GM21786 (cell line): ENCODE data around the gene NPAS3.

Source experiments
- ATAC-seq: cut with Tn5 transposase; IDR thresholded peaks from one replicate; pipeline ENCODE4 v1.9.1; 2021; ENCODE audit not compliant: unreplicated experiment

The NPAS3 gene

DNA sequence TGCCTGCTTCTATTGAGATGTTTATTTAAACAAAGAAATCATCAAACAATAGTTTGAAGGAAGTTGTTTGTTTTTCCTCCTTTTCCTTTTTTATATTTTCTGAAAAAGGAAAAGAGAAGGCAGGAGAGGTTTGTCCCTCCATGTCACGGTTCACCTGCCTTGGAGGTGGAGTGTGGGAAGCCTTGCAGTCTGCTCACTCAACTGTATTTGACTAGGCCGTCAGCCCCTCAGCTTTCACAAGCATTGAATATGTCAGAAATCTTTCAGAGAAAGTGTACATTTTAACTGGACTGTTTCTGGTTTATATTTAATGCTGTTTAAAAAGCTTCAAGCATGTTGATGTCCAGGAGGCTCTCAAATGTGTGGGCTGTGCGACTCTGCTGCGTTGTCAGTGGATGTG, 370.4 kb downstream of the NPAS3 start:
- no peak for ATAC-seq

DNA sequence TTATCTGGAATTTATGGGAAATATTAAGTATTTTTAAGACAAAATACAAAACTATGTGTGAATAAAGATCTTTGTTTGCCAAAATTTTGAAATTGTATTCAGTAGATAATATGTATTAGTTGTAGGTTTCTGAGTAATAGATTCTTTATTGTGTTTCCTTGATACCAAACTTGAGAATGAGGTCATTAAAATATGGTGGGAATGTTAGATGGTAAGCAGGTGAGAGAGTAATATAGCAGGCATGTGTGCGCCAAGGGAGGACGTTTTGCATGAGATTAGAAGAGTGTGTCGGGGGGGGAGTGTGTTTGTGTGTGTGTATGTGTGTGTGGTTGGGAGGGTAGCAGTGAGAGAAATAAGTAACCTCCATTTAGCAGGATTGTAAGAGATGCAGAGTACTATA, 376.5 kb downstream of the NPAS3 start:
- ATAC-seq, result no peak

DNA sequence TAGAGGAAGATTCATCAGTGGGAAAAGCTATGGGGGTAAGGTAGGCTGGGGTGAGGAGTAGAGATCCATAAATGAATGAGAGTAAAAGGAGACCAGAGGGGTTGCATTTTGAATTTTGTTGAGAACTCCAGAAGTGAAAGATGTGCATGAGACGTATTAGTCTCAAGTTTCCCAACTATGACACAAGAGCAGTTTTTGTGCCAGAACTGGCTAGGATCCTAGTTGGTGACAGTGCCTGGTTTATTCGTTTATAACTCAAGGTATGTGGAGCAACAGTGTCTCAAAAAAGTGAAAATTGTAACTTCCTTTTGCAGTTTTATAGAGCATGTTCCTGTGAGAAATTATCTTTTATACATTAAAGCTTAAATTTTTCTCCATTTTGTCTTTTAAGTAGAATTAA, 377.0 kb downstream of the NPAS3 start:
- no peak for ATAC-seq

DNA sequence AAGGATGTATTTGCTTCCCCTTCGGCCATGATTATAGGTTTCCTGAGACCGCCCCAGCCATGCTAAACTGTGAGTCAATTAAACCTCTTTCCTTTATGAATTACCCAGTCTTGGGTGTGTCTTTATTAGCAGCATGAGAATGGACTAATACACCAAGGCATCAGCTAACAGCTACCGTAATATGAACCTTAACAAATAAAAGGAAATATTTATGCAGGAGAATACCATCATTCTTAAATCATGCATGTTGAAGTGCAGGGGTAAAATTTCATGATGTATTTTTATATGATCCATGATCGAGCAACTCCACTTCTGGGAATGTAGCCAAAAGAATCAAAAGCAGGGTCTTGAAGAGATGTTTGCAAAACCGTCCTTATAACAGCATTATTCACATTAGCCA, 379.0 kb downstream of the NPAS3 start:
- ATAC-seq, result no peak

DNA sequence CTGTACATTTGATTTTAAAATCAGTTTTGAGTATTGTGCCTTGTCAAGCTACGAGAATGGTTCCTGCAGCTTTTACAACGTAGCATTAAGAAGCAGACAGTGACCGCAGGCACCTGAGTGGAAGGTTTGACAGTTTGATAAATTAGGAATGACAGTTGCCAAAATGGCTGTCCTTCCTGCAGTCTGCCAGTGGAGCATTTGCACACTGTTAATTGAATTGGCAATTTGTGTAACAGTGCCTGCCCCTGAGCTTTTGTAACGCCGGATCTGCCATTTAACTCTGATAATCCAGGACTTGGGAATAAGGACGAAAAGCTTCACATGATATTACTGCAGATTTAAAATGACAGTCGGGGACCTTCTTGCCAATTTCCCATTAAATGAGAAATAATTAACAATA, 385.3 kb downstream of the NPAS3 start:
- ATAC-seq, result no peak

DNA sequence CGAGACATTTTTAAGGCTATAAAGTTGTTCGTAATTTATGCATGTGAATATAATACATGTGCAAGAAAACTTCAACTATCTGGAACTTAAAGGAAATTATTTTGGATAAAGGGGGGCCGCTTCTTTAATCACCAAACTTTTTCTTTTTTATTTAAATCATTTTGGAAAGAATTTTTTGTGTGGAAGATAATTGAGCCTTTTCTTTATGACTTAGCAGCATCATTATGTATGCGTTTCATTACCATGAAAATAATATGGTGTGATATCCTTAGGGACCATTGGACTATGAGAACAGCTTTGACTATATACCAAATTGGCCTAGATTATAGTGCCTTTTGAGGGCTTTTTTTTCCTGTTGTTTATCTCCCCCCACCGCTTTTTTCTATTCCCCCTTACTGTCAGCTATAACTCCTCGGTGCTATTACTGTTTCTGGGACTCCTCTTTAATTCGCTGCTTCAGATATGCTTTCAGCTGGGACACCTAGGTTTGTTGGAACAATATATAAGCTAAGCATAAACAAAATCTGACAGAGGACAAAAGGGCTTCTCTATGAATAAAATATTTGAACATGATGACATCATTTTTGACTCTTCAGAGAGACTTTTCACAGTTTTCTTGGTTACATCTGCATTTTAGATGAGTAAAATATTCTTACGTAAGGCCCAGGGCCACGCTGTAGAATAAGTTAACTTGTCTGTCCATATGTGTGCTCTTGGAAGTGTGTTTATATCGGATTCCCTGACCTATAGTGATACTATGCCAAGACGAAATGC, 392.7 kb downstream of the NPAS3 start:
- ATAC-seq, result no peak

DNA sequence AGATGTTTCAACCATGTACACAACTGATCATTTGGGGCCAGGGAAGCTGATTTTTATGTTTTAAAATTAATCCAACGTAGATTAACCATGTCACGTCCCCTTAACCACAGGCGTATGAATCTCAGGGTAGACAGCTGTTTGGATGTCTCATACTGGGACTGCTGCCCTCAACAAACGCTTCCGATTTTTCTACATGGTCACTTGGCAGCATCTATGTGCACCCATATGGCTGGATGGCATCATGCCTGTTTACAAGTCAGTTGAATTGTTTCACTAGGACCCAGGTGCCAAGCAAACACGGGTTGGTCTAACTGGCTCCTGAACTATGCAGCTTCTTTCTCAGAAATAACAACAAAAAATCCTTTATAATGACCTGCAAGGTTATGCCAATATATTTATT, 393.8 kb downstream of the NPAS3 start:
- ATAC-seq, result no peak

DNA sequence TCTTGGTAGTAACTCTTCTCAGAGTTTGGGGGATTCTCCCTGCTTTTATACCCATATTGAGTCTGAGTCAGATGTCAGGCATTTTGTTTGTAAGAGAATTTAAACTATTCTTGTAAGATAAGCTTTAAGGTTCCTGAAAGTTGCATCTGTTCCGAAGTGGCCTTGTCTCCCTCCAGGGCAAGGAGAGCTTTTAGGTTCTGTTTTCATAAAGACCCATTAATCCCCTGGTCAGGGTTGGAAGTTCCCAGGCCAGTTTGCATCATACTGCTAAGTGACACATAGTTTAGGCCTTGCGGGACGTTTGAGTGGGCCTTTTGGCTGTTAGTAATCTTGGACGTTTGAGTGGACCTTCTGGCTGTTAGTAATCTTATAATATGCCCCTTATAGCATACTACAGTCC, 396.7 kb downstream of the NPAS3 start:
- no peak for ATAC-seq

DNA sequence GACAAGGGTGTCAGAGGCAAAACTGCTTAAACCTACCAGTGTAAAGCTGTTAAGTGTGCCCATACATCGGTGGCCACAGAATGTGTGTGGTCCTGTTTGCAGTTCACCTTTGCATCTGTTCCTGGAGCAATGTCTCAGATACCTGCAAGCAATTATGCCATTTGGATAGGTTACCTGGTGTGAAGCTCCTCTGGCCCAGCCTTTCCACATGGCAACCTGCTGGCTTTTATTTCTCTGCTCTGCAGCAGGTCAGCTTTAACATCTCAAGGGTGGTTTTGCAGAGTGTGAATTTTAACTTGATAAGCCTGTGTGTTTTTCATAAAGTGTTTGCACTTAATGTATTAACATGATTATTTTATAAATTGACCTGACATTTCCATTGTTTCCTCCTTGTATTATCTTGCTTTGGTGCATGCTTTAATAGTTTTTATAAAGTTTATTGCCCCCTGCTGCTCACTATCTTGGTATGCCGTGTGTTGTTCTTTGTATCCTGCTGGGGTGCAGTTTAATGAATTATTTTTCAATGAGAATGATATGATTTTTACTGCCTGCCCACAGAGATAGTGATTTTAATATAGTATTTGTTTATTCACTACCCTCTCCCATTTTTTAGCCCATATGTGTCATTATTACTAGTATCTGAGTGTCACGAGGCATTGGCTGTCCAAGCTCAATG, 403.8 kb downstream of the NPAS3 start:
- ATAC-seq, result no peak

DNA sequence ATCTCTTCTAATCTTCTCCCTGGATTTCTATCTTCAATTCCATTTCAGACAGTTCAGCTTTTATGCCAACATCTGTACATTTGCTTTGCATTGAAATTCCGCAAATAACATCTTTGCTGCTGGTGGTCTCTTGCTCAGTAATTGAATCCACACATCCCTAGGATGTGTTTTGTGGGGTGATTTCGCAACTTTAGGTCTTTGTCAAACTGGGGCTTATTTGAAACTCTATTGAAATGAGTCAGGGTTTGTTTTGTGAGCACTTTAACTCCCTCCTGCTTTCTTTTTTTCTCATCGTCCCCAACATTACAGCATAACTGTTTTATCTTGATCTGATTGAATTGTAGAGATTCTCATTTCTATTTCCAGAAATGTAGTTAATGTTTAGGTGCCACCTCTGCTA, 404.3 kb downstream of the NPAS3 start:
- no peak for ATAC-seq

DNA sequence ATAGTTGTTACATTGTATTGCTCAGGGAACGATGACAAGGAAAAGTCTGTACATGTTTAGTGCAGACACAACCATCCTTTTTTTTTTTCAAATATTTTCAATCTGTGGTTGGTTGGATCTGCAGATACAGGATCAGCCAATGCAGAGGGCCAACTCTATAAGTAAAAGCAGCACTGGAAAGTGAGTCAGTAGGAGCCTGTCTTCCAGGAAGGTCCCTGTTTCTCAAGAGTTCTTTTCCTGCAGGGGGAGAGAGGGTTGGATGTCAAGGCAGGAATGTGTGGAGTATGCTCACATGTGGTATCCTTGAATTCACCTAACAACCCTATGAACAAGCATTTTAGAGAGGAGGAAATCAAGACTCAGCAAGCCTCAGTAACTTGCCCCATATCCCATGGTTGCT, 409.1 kb downstream of the NPAS3 start:
- no peak for ATAC-seq

DNA sequence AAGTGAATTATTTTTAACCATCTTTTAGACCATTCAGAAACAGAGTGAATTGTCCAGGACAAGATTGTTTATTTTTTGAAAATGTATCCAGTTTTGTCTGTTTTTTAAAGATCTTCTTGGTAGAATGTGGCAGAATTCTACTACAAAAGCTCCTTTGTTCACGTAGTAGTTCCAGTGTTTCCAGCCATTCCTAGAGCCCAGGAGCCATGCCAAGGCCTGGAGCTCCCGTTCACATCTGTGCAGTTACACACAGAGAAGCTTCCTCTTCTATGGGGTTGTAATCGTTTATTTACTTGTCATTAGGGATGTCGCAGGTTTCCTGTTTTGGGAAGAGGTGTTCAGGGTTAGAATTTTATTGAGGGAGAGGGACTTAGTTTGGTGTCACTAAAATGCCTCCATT, 409.8 kb downstream of the NPAS3 start:
- ATAC-seq, result no peak

DNA sequence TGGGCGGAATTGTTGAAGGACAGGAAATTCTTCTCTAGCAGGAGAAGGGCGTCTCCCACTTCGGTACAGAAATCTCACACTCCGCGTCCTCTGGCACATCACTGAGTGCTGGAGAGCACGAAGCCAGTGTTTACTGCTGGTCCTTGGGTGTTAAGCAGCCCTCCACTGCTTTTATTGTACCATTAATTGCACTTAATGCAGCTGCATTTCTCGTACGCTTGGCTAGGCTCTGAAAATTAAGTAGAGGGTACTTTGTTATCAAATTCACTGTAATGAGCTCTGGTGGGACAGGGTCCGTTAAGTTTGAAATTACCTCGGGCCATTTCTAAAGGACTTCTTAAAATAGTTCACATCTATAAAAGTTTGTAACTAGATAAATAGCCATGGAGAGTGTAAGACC, 411.2 kb downstream of the NPAS3 start:
- no peak for ATAC-seq

DNA sequence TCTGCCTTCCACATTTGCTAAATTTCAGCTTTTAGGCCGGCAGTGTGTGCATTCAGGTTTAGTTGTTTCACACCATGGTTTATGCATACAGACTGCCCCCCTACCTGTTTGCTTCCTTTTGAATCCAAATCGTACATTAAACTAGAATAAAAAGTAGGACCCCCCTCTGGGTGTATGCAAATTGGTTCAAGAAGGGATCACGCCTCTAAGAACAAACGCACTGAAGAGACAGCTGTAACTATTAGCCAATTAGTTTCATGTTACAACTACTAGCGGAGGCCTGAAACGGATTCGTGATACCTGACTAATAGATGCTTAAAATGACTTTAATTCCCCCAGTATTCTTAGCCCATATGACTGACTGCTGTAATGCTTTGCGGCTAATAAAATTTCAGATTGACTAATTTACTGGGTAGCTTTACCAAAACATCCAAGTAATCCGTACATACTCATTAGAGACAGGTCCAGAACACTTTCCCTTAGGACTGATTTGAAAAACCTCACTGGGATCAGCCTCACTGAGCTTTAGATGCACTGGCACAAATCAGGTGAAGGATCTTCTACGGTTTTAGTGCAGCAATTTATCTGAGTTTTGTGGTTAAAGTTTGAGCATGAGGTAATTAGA, 411.8 kb downstream of the NPAS3 start:
- ATAC-seq, result no peak

DNA sequence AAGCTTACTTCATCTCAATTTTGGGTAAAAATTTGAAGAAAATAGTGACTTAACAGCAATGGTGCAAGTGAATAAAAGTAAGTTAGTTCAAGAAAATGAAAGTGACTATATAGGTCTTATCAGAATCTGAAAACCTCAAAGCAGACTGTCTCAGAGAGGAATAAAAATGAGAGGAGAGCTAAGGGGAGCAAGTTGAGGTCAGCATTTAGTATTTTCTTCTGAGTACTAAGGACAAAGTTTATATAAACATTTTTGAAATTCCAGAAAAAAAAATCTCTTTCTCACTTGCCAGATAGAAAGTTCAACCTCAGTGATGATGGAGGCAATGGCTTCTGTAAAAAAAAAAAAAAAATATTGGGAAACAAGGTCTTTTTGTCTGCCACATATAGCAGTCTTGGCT, 414.1 kb downstream of the NPAS3 start:
- no peak for ATAC-seq

DNA sequence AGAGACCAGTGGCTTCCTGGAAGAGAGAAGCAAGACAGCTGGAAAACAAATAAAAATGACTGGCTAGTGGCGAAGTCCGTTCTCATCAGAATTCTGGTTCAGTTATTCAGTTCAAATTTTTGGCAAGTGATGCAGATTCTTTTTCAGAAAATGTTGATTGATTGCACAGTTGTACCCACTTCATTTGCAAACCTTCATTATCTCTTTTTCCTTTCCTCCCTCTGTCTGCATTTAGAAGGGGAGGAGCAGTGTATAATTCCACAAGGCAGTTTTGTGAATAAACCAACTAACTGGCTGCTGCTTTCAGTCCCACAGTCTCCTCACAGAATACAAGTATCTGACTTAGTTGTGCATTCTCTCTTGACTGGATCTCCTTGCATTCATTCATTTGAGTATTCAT, 417.5 kb downstream of the NPAS3 start:
- no peak for ATAC-seq

DNA sequence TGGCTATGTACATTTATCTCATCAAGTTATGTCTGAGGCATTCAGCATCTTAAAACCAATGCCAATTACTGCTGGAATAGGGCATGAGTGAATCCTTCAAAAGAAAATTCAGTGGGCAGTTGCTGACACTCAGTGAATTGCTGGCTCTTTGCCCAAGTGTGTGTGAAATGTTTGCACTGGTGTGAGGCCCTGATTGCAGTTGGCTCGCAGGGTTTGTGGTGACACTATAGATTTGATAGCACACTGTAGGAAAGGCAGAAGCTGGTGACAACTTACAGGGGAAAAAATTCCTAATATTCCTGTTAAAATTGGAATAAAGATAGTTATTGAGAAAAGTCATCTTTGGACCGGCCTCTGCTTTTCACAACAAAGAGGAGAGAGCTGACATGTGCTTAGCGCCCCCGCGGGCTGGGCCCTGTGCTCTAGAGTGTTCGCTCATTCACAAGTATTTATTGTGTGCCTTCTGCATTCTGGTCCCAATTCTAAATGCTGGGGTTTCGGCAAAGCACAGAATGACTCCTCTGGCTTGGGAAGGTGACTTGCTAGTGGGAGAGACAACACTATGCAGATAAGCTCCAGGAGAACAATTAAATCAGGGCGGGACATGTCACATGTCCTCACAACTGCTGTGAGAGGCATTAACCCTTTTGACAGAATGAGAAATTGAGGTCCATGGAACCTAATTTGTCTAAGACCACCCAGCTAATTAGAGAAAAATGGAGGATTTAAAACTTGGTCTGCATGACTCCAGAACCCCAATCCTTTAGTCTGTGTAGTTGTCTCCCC, 418.7 kb downstream of the NPAS3 start:
- no peak for ATAC-seq

DNA sequence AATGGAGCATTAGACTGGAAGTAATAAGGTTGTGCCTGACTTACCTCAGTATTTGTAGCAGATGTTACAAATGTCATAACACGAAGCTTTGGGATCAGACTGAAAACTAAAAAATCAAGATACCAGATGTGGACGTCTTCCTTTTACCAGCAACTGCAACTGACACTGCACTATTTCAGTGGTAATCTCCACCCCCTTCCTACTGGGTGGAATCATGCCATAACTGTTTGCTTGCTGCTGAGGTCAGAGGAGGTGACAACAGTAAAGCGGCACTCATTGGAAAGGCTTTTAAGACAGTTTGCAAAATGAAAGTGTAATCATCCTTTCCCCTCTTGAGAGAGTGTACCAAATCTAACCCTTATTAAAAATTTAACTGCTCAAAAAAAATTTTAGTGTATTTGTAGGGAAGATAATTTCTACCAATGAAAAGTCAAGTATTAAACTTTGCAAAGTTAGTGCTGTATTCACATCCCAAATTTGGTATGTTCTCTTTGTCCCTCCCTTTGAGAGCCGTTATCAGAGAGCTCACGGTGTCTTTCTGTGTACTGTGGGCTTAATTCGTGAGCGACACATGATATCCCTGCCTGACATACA, 420.7 kb downstream of the NPAS3 start:
- ATAC-seq, result no peak

DNA sequence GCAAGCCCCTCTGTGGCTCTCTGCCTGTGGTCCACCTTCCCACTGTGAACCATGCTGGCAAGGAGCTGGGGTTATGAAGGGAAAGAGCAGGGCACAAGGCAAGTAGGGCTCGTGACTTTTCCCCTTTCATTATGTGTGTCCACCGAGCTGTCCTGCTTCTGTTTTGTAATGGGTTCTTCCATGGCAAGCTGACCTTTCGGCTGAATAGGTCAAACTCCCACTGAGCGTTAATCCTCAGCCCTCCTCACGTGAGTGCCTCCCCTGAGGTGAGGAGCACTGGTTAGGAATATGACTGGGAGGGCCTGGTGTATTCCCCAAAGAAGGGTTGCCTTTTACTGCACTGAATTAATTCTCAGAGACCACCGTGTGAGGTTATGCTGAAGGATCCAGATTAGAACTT, 424.3 kb downstream of the NPAS3 start:
- no peak for ATAC-seq

DNA sequence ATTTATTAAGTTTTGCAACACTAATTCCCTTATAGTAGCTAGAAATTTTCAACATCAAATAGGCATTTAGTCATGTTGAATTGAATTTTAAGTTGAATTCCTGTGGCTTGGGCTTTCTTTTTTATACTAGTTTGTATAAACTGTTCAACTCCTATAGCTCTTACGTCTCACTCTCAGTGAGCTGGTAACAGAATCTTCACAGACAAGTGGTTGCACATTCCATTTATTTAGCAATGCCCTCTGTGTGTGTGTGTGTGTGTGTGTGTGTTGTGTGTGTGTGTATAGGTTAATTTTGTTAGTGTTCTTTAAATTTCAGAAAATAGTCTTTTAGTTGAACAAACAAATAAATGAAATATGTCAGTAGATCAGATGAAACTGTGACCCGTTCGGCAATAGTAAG, 425.0 kb downstream of the NPAS3 start:
- ATAC-seq, result no peak

DNA sequence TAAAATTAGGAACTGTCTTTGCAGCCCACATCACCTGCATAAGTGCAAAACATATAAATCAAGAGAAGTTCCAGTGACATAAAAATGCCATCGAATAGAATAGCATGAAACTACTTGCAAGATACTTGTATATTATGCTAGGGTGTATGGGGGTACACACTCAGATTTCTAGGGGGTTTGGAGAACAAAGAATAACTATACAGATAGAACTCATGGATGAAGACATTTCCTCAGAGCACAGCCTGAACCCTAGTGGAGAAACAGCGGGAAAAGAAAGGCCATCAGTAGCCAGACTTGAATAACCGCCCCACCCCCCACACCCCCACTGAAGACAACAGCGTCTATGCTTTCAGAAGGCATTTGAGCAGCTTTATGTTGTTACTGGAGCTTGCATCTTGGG, 425.8 kb downstream of the NPAS3 start:
- ATAC-seq, result no peak
